ENCODE data around the gene MYOZ1. TPM values are rescaled to one million over a fixed set of nuclear protein-coding genes. Genes with fewer than 3 reads are reported as not detected.

Gene MYOZ1
- total RNA-seq, 1 experiment from 2014 or later: not detected

GRCh38 chr10:73655990-73656298, 14.7 kb upstream of the MYOZ1 start, which contains the start of gene SYNPO2L:
SYNPO2L (minus strand) TSS chr10:73656029; CDS start chr10:73655922, 107 bp downstream.
- Histone ChIP-seq H3K4me1 (ENCODE audit: control insufficient read depth, insufficient read depth, low read length) (peaks cover 3% of the 10 kb centered on the region; the same call in 1 of the 2 replicates), H3K27ac (ENCODE audit: low read length) (no peak within 1 kb of the TSS), H3K27me3 (ENCODE audit: control insufficient read depth, insufficient read depth, low read length) (no peaks in the 10 kb centered on the region), H3K4me3 (ENCODE audit: low read depth in 2 of 2, low read length in 2 of 2) (no peak within 1 kb of the TSS), H3K9me3 (ENCODE audit: control insufficient read depth, insufficient read depth, low read depth, low read length) (no peaks in the 10 kb centered on the region), H3K36me3 (ENCODE audit: control insufficient read depth, insufficient read depth, low read length) (no peaks in the 10 kb centered on the region)
- ATAC-seq (no peak), DNase-seq (ENCODE audit: low read depth, low spot score) (no peak)
- in situ Hi-C loops (cut with HindIII; ENCODE audit: low pct_unique_long_range_greater_than_20kb, low sequenced_read_pairs): no loop called here
- BruUV-seq (replicated peaks): no TSS peak
- intact Hi-C loops (cut with micrococcal nuclease; ENCODE audit: unreplicated experiment): no loop called here
- ChIA-PET POLR2A (no interaction called here), CTCF (no interaction called here)
- no peak for TF ChIP-seq SIN3A (IDR thresholded peaks at IDR 0.05; ENCODE audit: borderline replicate concordance, insufficient read depth, low read depth, low read length)
- no peak for TF ChIP-seq TCF7L2 (IDR thresholded peaks at IDR 0.05; ENCODE audit: low read depth, low read length)
- no peak for TF ChIP-seq POLR2AphosphoS5 (IDR thresholded peaks at IDR 0.05; ENCODE audit: low read depth, low read length)
- TF ChIP-seq CTCF (IDR thresholded peaks at IDR 0.05): no peak
- no peak for TF ChIP-seq REST (IDR thresholded peaks at IDR 0.05; ENCODE audit: insufficient read depth in 1 of 2, low read depth in 2 of 2, low read length in 1 of 2)

GRCh38 chr10:73655257-73655989, 14.1 kb upstream of the MYOZ1 start:
- Histone ChIP-seq H3K4me3 (ENCODE audit: low read depth in 2 of 2, low read length in 2 of 2) (no peak overlapping the region), H3K27me3 (ENCODE audit: control insufficient read depth, insufficient read depth, low read length) (no peaks in the 10 kb centered on the region), H3K27ac (ENCODE audit: low read length) (no peak overlapping the region), H3K36me3 (ENCODE audit: control insufficient read depth, insufficient read depth, low read length) (no peaks in the 10 kb centered on the region), H3K9me3 (ENCODE audit: control insufficient read depth, insufficient read depth, low read depth, low read length) (no peaks in the 10 kb centered on the region), H3K4me1 (ENCODE audit: control insufficient read depth, insufficient read depth, low read length) (no peaks in the 10 kb centered on the region)
- ChIA-PET POLR2A (no interaction called here), CTCF (no interaction called here)
- BruUV-seq (replicated peaks): no TSS peak
- no peak for TF ChIP-seq SIN3A (IDR thresholded peaks at IDR 0.05; ENCODE audit: borderline replicate concordance, insufficient read depth, low read depth, low read length)
- TF ChIP-seq CTCF (IDR thresholded peaks at IDR 0.05): no peak
- TF ChIP-seq REST (IDR thresholded peaks at IDR 0.05; ENCODE audit: insufficient read depth in 1 of 2, low read depth in 2 of 2, low read length in 1 of 2): no peak
- TF ChIP-seq TCF7L2 (IDR thresholded peaks at IDR 0.05; ENCODE audit: low read depth, low read length): no peak
- no peak for TF ChIP-seq POLR2AphosphoS5 (IDR thresholded peaks at IDR 0.05; ENCODE audit: low read depth, low read length)
- DNase-seq (ENCODE audit: low read depth, low spot score) (no peak), ATAC-seq (no peak)
- intact Hi-C loops (cut with micrococcal nuclease; ENCODE audit: unreplicated experiment): no loop called here
- in situ Hi-C loops (cut with HindIII; ENCODE audit: low pct_unique_long_range_greater_than_20kb, low sequenced_read_pairs): no loop called here

All from Panc1 (cell line).